Stimulated activated naive CD8-positive, alpha-beta T cell treated with anti-CD3 and anti-CD28 coated beads, Interleukin-15, Interleukin-2, amounts not matched to agents 100 ng/mL and 50 ng/mL, for 24 hours (primary cell): ENCODE results near the gene NKD2.
"Not testable (repeated sequence)": the region's sequence is repeated elsewhere in the genome, so short reads cannot be mapped to it uniquely, and the experiment has no call there.

Experiments
- H3K27ac Mint-ChIP-seq: one replicate; pipeline ENCODE4 v1.8.0; 2021; ENCODE audit warnings: mild to moderate bottlenecking, mixed read lengths
- H3K27me3 Mint-ChIP-seq: one replicate; pipeline ENCODE4 v1.8.0; 2021; ENCODE audit warnings: mixed read lengths
- H3K36me3 Mint-ChIP-seq: one replicate; pipeline ENCODE4 v1.8.0; 2021; ENCODE audit warnings: low read depth, mixed read lengths
- H3K4me1 Mint-ChIP-seq: one replicate; pipeline ENCODE4 v1.8.0; 2021; ENCODE audit warnings: low read depth, mixed read lengths
- H3K4me3 Mint-ChIP-seq: one replicate; pipeline ENCODE4 v1.8.0; 2021; ENCODE audit warnings: mild to moderate bottlenecking, mixed read lengths
- H3K9me3 Mint-ChIP-seq: one replicate; pipeline ENCODE4 v1.8.0; 2021; ENCODE audit warnings: mixed read lengths

The NKD2 gene

GRCh38 chr5:1053391-1054017, 44.9 kb downstream of the NKD2 start:
- H3K4me3 Mint-ChIP-seq = no peak overlapping the region
- peaks cover 1% of the 10 kb centered on the region for H3K9me3 Mint-ChIP-seq
- peaks cover 9% of the 10 kb centered on the region for H3K36me3 Mint-ChIP-seq
- H3K4me1 Mint-ChIP-seq = no peaks in the 10 kb centered on the region
- no peak overlapping the region for H3K27ac Mint-ChIP-seq
- no peaks in the 10 kb centered on the region for H3K27me3 Mint-ChIP-seq

GRCh38 chr5:1054018-1054798, 45.6 kb downstream of the NKD2 start:
- H3K4me3 Mint-ChIP-seq = no peak overlapping the region
- no peaks in the 10 kb centered on the region for H3K9me3 Mint-ChIP-seq
- H3K27ac Mint-ChIP-seq = no peak overlapping the region
- H3K4me1 Mint-ChIP-seq = no peaks in the 10 kb centered on the region
- peaks cover 9% of the 10 kb centered on the region for H3K36me3 Mint-ChIP-seq
- no peaks in the 10 kb centered on the region for H3K27me3 Mint-ChIP-seq

- H3K4me3 Mint-ChIP-seq = no peak overlapping the region
- H3K36me3 Mint-ChIP-seq = peaks cover 9% of the 10 kb centered on the region
- H3K9me3 Mint-ChIP-seq = no peaks in the 10 kb centered on the region
- no peaks in the 10 kb centered on the region for H3K4me1 Mint-ChIP-seq
- no peak overlapping the region for H3K27ac Mint-ChIP-seq
- H3K27me3 Mint-ChIP-seq = no peaks in the 10 kb centered on the region
These were observed 46.5 kb downstream of the NKD2 start for GRCh38 chr5:1054799-1055775.

GRCh38 chr5:1055896-1056610, 47.5 kb downstream of the NKD2 start:
- Mint-ChIP-seq H3K4me1 (no peaks in the 10 kb centered on the region), H3K36me3 (peaks cover 9% of the 10 kb centered on the region), H3K9me3 (no peaks in the 10 kb centered on the region), H3K27me3 (no peaks in the 10 kb centered on the region), H3K4me3 (no peak overlapping the region), H3K27ac (no peak overlapping the region)

GRCh38 chr5:1056611-1057484, 48.2 kb downstream of the NKD2 start:
- no peak overlapping the region for H3K27ac Mint-ChIP-seq
- peaks cover 9% of the 10 kb centered on the region for H3K36me3 Mint-ChIP-seq
- no peaks in the 10 kb centered on the region for H3K27me3 Mint-ChIP-seq
- no peak overlapping the region for H3K4me3 Mint-ChIP-seq
- no peaks in the 10 kb centered on the region for H3K4me1 Mint-ChIP-seq
- H3K9me3 Mint-ChIP-seq = no peaks in the 10 kb centered on the region

- Mint-ChIP-seq H3K27ac (no peak overlapping the region), H3K4me1 (no peaks in the 10 kb centered on the region), H3K9me3 (no peaks in the 10 kb centered on the region), H3K4me3 (no peak overlapping the region), H3K36me3 (peaks cover 9% of the 10 kb centered on the region), H3K27me3 (no peaks in the 10 kb centered on the region)
These were observed 49.0 kb downstream of the NKD2 start for GRCh38 chr5:1057485-1058082.

- peaks cover 9% of the 10 kb centered on the region for H3K36me3 Mint-ChIP-seq
- no peak overlapping the region for H3K4me3 Mint-ChIP-seq
These were observed 49.7 kb downstream of the NKD2 start for GRCh38 chr5:1058083-1058945.

GRCh38 chr5:1058988-1059883, 50.6 kb downstream of the NKD2 start:
- Mint-ChIP-seq H3K4me1 (no peaks in the 10 kb centered on the region), H3K27ac (no peak overlapping the region), H3K36me3 (peaks cover 9% of the 10 kb centered on the region), H3K27me3 (no peaks in the 10 kb centered on the region), H3K4me3 (no peak overlapping the region), H3K9me3 (no peaks in the 10 kb centered on the region)

More at GRCh38 chr5:1058083-1058945, 49.7 kb downstream of the NKD2 start:
- Mint-ChIP-seq H3K27ac (no peak overlapping the region), H3K9me3 (no peaks in the 10 kb centered on the region), H3K27me3 (no peaks in the 10 kb centered on the region), H3K4me1 (no peaks in the 10 kb centered on the region)

GRCh38 chr5:1059884-1060263, 51.3 kb downstream of the NKD2 start:
- H3K36me3 Mint-ChIP-seq = peaks cover 8% of the 10 kb centered on the region
- no peaks in the 10 kb centered on the region for H3K4me1 Mint-ChIP-seq
- no peaks in the 10 kb centered on the region for H3K9me3 Mint-ChIP-seq
- H3K27ac Mint-ChIP-seq = no peak overlapping the region
- no peaks in the 10 kb centered on the region for H3K27me3 Mint-ChIP-seq
- no peak overlapping the region for H3K4me3 Mint-ChIP-seq

GRCh38 chr5:1060535-1060981, 52.0 kb downstream of the NKD2 start:
- no peak overlapping the region for H3K27ac Mint-ChIP-seq
- H3K27me3 Mint-ChIP-seq = no peaks in the 10 kb centered on the region
- peaks cover 4% of the 10 kb centered on the region for H3K36me3 Mint-ChIP-seq
- no peak overlapping the region for H3K4me3 Mint-ChIP-seq
- H3K9me3 Mint-ChIP-seq = no peaks in the 10 kb centered on the region
- no peaks in the 10 kb centered on the region for H3K4me1 Mint-ChIP-seq

GRCh38 chr5:1061292-1061691, 52.7 kb downstream of the NKD2 start:
- not testable (repeated sequence) for H3K27ac Mint-ChIP-seq, H3K27me3 Mint-ChIP-seq, H3K9me3 Mint-ChIP-seq, H3K4me1 Mint-ChIP-seq, H3K4me3 Mint-ChIP-seq, H3K36me3 Mint-ChIP-seq

GRCh38 chr5:1061916-1062315, 53.3 kb downstream of the NKD2 start:
- Mint-ChIP-seq H3K4me3 (no peak overlapping the region), H3K4me1 (no peaks in the 10 kb centered on the region), H3K27ac (no peak overlapping the region), H3K27me3 (no peaks in the 10 kb centered on the region), H3K9me3 (no peaks in the 10 kb centered on the region), H3K36me3 (no peaks in the 10 kb centered on the region)
